IMR-90 (cell line): ENCODE results near the gene TRIM28. TPM values are rescaled to one million over a fixed set of nuclear protein-coding genes. Genes with fewer than 3 reads are reported as not detected.
A peak's percentile ranks its signal among the peaks of the same experiment; 100 is the strongest.

Experiments used
- ATAC-seq: fragments of 200-7000 bp; cut with Tn5 transposase; 2 replicates; pipeline ENCODE4 v1.9.1; 2020; ENCODE audit warnings: low read depth, mild to moderate bottlenecking, moderate library complexity
- BruUV-seq: library from RNA; stranded (reverse); fragments of 400-500 nt; replicated peaks from 2 replicates; lab custom pipeline; 2021; lab: Mats Ljungman, UMichigan
- CTCF ChIA-PET: fragments of 300-600 bp; formaldehyde crosslinking; extraction: SDS; loops from one replicate; lab custom pipeline; 2021; ENCODE audit warnings: antibody characterized with exemption; lab: Yijun Ruan, JAX
- POLR2A ChIA-PET: fragments of 300-600 bp; sonication (Branson Sonifier 250); formaldehyde crosslinking; loops from one replicate; lab custom pipeline; 2022; ENCODE audit warnings: antibody characterized with exemption; ENCODE audit not compliant: unreplicated experiment; lab: Charles Lee
- DNase-seq: peaks from one replicate; pipeline ENCODE4 v3.0.0; 2013
- H2AFZ ChIP-seq: replicated peaks from 2 replicates; pipeline ENCODE3; 2013; ENCODE audit warnings: low read length, mild to moderate bottlenecking; ENCODE audit not compliant: poor library complexity
- H2AK5ac ChIP-seq: 2 replicates; pipeline ENCODE4 v1.6.1; 2013; ENCODE audit warnings: low read depth, low read length, inconsistent platforms
- H2AK9ac ChIP-seq: replicated peaks from 2 replicates; pipeline ENCODE3; 2013; ENCODE audit warnings: mild to moderate bottlenecking, low read depth, low read length, moderate library complexity; ENCODE audit not compliant: poor library complexity
- H2BK120ac ChIP-seq: 2 replicates; pipeline ENCODE4 v1.6.1; 2013; ENCODE audit warnings: low read depth, low read length, inconsistent platforms
- H2BK15ac ChIP-seq: 3 replicates; pipeline ENCODE4 v1.6.1; 2013; ENCODE audit warnings: low read depth, low read length, inconsistent platforms
- H2BK20ac ChIP-seq: 2 replicates; pipeline ENCODE4 v1.6.1; 2013; ENCODE audit warnings: low read depth, mild to moderate bottlenecking, inconsistent platforms, low read length, moderate library complexity
- H2BK5ac ChIP-seq: 2 replicates; pipeline ENCODE4 v1.6.1; 2013; ENCODE audit warnings: mild to moderate bottlenecking, low read depth, low read length, inconsistent platforms; ENCODE audit not compliant: poor library complexity, severe bottlenecking
- H3K14ac ChIP-seq: replicated peaks from 2 replicates; pipeline ENCODE4 v1.6.1; 2013; ENCODE audit warnings: low read depth, low read length, inconsistent platforms
- H3K18ac ChIP-seq: 2 replicates; pipeline ENCODE4 v1.6.1; 2013; ENCODE audit warnings: low read depth, low read length, control low read depth
- H3K23ac ChIP-seq: 2 replicates; pipeline ENCODE4 v1.6.1; 2013; ENCODE audit warnings: low read depth, low read length, inconsistent platforms
- H3K27ac ChIP-seq: 2 replicates; pipeline ENCODE4 v1.5.1; 2013; ENCODE audit warnings: mild to moderate bottlenecking, control low read depth, low read length; ENCODE audit not compliant: insufficient read depth
- H3K27me3 ChIP-seq: 2 replicates; pipeline ENCODE4 v1.6.1; 2013; ENCODE audit warnings: low read length; ENCODE audit not compliant: control insufficient read depth, insufficient read depth
- H3K36me3 ChIP-seq: 2 replicates; pipeline ENCODE4 v1.6.1; 2013; ENCODE audit warnings: low read length, mixed read lengths; ENCODE audit not compliant: control insufficient read depth, insufficient read depth
- H3K4ac ChIP-seq: 2 replicates; pipeline ENCODE4 v1.6.1; 2013; ENCODE audit warnings: low read depth, low read length, inconsistent platforms
- H3K4me1 ChIP-seq: 2 replicates; pipeline ENCODE4 v1.6.1; 2013; ENCODE audit warnings: low read length, mixed read lengths; ENCODE audit not compliant: control insufficient read depth, insufficient read depth
- H3K4me2 ChIP-seq: 2 replicates; pipeline ENCODE4 v1.6.1; 2013; ENCODE audit warnings: low read depth, mild to moderate bottlenecking, control low read depth, low read length, moderate library complexity
- H3K4me3 ChIP-seq: 2 replicates; pipeline ENCODE4 v1.5.1; 2013; ENCODE audit warnings: low read depth, mild to moderate bottlenecking, control low read depth, low read length, moderate library complexity; ENCODE audit not compliant: insufficient read depth
- H3K56ac ChIP-seq: 2 replicates; pipeline ENCODE4 v1.6.1; 2013; ENCODE audit warnings: low read length, inconsistent platforms; ENCODE audit not compliant: insufficient read depth; ENCODE audit errors: extremely low read depth
- H3K79me1 ChIP-seq, 2 experiments: 2 replicates each; pipeline ENCODE4 v1.6.1; 2013; ENCODE audit warnings: low read length in 2 of 2, inconsistent platforms in 1 of 2, low read depth in 1 of 2
- H3K9ac ChIP-seq: 2 replicates; pipeline ENCODE4 v1.6.1; 2013; ENCODE audit warnings: low read depth, low read length, control low read depth
- H3K9me1 ChIP-seq: 2 replicates; pipeline ENCODE4 v1.6.1; 2013; ENCODE audit warnings: low read length, inconsistent platforms; ENCODE audit not compliant: insufficient read depth
- H3K9me3 ChIP-seq: 2 replicates; pipeline ENCODE4 v1.6.1; 2013; ENCODE audit warnings: low read length; ENCODE audit not compliant: control insufficient read depth, insufficient read depth
- H4K20me1 ChIP-seq: 2 replicates; pipeline ENCODE4 v1.6.1; 2013; ENCODE audit warnings: low read length, inconsistent platforms; ENCODE audit not compliant: insufficient read depth
- H4K5ac ChIP-seq: 2 replicates; pipeline ENCODE4 v1.6.1; 2013; ENCODE audit warnings: mild to moderate bottlenecking, low read depth, low read length, control low read depth
- H4K8ac ChIP-seq, 2 experiments: 2 replicates each; pipeline ENCODE4 v1.6.1; 2013; ENCODE audit warnings: low read depth in 2 of 2, low read length in 2 of 2, control low read depth in 1 of 2, inconsistent platforms in 1 of 2
- H4K91ac ChIP-seq: 2 replicates; pipeline ENCODE4 v1.6.1; 2013; ENCODE audit warnings: low read depth, low read length, inconsistent platforms; ENCODE audit not compliant: insufficient read depth
- NFE2L2 ChIP-seq: fragments of 150-350 bp; IDR thresholded peaks from 2 replicates; pipeline ENCODE4 v1.6.1; 2016; ENCODE audit warnings: low read depth, mild to moderate bottlenecking, low read length
- WGBS, 2 experiments: methylation state at CpG; one replicate each; pipeline versions ENCODE4 v1.1.5 to v1.1.7; 2013; ENCODE audit warnings: missing lambda C conversion rate in 2 of 2; ENCODE audit not compliant: insufficient read length in 1 of 2; ENCODE audit errors: extremely low coverage in 2 of 2; 5-methylcytosine and 5-hydroxymethylcytosine counted together
- dilution Hi-C: fragments of 300-500 bp; cut with HindIII; formaldehyde crosslinking; loops from one replicate; pipeline ENCODE4 v1.14.3; 2018; ENCODE audit warnings: low sequenced_read_pairs; ENCODE audit not compliant: unreplicated experiment
- in situ Hi-C: fragments of 300-500 bp; cut with MboI; formaldehyde crosslinking; loops from 3 replicates; pipeline ENCODE4 v1.14.3; 2019; ENCODE audit warnings: low sequenced_read_pairs, inconsistent platforms, mixed read lengths
- intact Hi-C: fragments of 100-400 bp; cut with micrococcal nuclease; formaldehyde crosslinking; loops from 2 replicates; pipeline ENCODE4 v1.10.0; 2022
- polyA plus RNA-seq, 3 experiments: library from polyadenylated mRNA; depleted of rRNA; stranded (reverse); fragments of >200 nt; gene quantifications; 2 replicates each; pipeline ENCODE4 v1.2.3, GENCODE V29; 2012; ENCODE audit warnings: low replicate concordance in 1 of 3
- total RNA-seq: library from RNA; depleted of rRNA; stranded (reverse); fragments of >200 nt; gene quantifications from 2 replicates; pipeline ENCODE4 v1.2.3, GENCODE V29; 2012
- TF ChIP-seq, protein P1 (sequence below): fragments of 150-350 bp; IDR thresholded peaks from 2 replicates; pipeline ENCODE4 v1.6.1; 2016; ENCODE audit warnings: low read depth, mild to moderate bottlenecking, low read length, moderate library complexity, borderline replicate concordance

Gene TRIM28
- total and polyA plus RNA-seq, 2 of the 4 experiments (the other 2 are of a cell fraction): 349 to 465 TPM

DNA sequence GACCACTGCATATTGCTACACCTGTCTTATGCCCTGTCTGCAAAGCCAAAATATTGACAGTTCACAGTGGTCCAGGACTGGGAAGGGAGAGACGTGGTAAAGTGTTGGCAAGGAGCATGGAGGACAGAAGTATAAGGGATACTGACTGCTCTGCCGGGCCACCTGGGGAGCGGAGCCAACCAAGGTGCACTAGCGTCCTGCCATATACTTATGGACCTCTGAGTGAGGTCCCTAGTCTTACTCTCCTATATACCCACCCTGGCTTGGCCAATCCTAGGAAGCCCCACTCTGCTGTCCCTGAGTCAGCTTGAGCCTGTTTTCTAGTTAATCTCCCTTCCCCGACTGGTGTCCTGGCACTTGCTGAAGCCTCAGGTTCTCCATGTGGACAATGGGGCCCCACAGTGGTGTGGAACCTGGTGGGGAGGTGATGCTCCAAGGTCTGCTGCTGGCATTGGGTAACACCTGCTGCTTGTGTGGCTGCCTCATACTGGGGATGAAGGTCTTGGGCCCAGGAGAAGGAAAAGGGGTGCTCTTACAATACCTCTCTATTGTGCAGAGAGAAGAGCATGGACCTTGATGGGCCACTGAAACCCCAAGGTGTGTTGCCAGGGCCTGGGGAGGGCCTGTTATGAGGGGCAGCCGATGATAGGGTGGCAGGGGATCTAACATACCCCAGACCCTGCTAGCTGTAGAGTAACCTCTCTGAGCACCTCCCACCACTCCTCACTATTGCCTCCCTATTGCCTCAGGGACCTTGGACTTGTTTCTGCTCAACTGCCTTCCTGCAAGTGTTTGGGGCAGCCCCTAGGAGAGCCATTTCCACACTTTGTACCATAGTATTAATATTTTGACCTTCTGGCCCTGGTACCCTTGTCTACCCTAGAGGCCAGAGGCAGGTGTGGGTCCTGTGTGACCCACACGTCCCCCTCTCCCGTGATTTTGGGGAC is 6.7 kb upstream of the TRIM28 start:
- no peaks in the 10 kb centered on the region for H3K4me1 ChIP-seq
- TF ChIP-seq, protein P1, sequence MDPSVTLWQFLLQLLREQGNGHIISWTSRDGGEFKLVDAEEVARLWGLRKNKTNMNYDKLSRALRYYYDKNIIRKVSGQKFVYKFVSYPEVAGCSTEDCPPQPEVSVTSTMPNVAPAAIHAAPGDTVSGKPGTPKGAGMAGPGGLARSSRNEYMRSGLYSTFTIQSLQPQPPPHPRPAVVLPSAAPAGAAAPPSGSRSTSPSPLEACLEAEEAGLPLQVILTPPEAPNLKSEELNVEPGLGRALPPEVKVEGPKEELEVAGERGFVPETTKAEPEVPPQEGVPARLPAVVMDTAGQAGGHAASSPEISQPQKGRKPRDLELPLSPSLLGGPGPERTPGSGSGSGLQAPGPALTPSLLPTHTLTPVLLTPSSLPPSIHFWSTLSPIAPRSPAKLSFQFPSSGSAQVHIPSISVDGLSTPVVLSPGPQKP: no peak
- TF ChIP-seq NFE2L2: no peak
- H3K14ac ChIP-seq: no peak overlapping the region
- no peak overlapping the region for H3K4me2 ChIP-seq
- H3K56ac ChIP-seq: no peak overlapping the region
- no peak overlapping the region for H3K18ac ChIP-seq
- no peaks in the 10 kb centered on the region for H3K9me3 ChIP-seq
- H3K27ac ChIP-seq: no peak overlapping the region
- intact Hi-C loops (no loop called here), dilution Hi-C loops (no loop called here), in situ Hi-C loops (no loop called here)
- no peak overlapping the region for H3K4ac ChIP-seq
- H2BK120ac ChIP-seq: no peak overlapping the region
- peak overlapping the region; percentile 11 for H2AFZ ChIP-seq
- H3K79me1 ChIP-seq: no peaks in the 10 kb centered on the region
- no peak overlapping the region for H3K4me3 ChIP-seq
- ChIA-PET CTCF (no interaction called here), POLR2A (no interaction called here)
- H3K36me3 ChIP-seq: no peaks in the 10 kb centered on the region
- no peak for DNase-seq
- ATAC-seq: no peak
- H2BK20ac ChIP-seq: no peak overlapping the region
- H3K27me3 ChIP-seq: peaks cover 43% of the 10 kb centered on the region
- H2AK9ac ChIP-seq: peak overlapping the region; percentile 28
- H3K23ac ChIP-seq: no peak overlapping the region
- H2AK5ac ChIP-seq: no peak overlapping the region
- H4K20me1 ChIP-seq: no peaks in the 10 kb centered on the region
- H2BK15ac ChIP-seq: no peak overlapping the region
- BruUV-seq: no TSS peak
- H4K5ac ChIP-seq: no peak overlapping the region
- WGBS, 2 experiments: no CpG with 5 or more reads among the region's 8 CpGs
- H2BK5ac ChIP-seq: no peak overlapping the region
- 0 out of 2 replicates have a peak, but pooled peaks cover 2% of the 10 kb centered on the region for H3K9me1 ChIP-seq
- H4K8ac ChIP-seq: no peak overlapping the region
- H3K9ac ChIP-seq: no peak overlapping the region
- no peak overlapping the region for H4K91ac ChIP-seq
